ENCODE results near the gene BABAM2.
"Not testable (repeated sequence)": the region's sequence is repeated elsewhere in the genome, so short reads cannot be mapped to it uniquely, and the experiment has no call there.

BABAM2 gene

GRCh38 chr2:28085201-28085600 lies 194.7 kb downstream of the BABAM2 start:
- no peak for DNase-seq

- DNase-seq: no peak
These were observed 196.1 kb downstream of the BABAM2 start for GRCh38 chr2:28086611-28087010.

GRCh38 chr2:28088970-28089369 lies 198.4 kb downstream of the BABAM2 start:
- DNase-seq: no peak

- no peak for DNase-seq
These were observed 199.0 kb downstream of the BABAM2 start for GRCh38 chr2:28089486-28089885.

- DNase-seq: no peak
These were observed 202.8 kb downstream of the BABAM2 start for GRCh38 chr2:28093308-28093707.

GRCh38 chr2:28093768-28094167 lies 203.2 kb downstream of the BABAM2 start:
- DNase-seq: no peak

GRCh38 chr2:28094739-28095138 lies 204.2 kb downstream of the BABAM2 start:
- no peak for DNase-seq

- DNase-seq: no peak
These were observed 205.1 kb downstream of the BABAM2 start for GRCh38 chr2:28095622-28096021.

GRCh38 chr2:28096421-28096820 lies 205.9 kb downstream of the BABAM2 start:
- no peak for DNase-seq

- no peak for DNase-seq
These were observed 208.1 kb downstream of the BABAM2 start for GRCh38 chr2:28098501-28099225.

- DNase-seq: no peak
These were observed 210.6 kb downstream of the BABAM2 start for GRCh38 chr2:28101123-28101522.

- no peak for DNase-seq
These were observed 211.4 kb downstream of the BABAM2 start for GRCh38 chr2:28101892-28102291.

GRCh38 chr2:28102455-28102874 lies 211.9 kb downstream of the BABAM2 start:
- DNase-seq: no peak

- DNase-seq: no peak
These were observed 213.1 kb downstream of the BABAM2 start for GRCh38 chr2:28103611-28104010.

GRCh38 chr2:28108143-28108542 lies 217.6 kb downstream of the BABAM2 start:
- DNase-seq: no peak

GRCh38 chr2:28113771-28114170 lies 223.2 kb downstream of the BABAM2 start:
- DNase-seq: not testable (repeated sequence)

GRCh38 chr2:28117104-28117596 lies 226.6 kb downstream of the BABAM2 start:
- DNase-seq: no peak

GRCh38 chr2:28119631-28120030 lies 229.1 kb downstream of the BABAM2 start:
- no peak for DNase-seq

- DNase-seq: no peak
These were observed 237.9 kb downstream of the BABAM2 start for GRCh38 chr2:28128281-28128950.

- no peak for DNase-seq
These were observed 239.6 kb downstream of the BABAM2 start for GRCh38 chr2:28129955-28130695.

GRCh38 chr2:28133778-28134177 lies 243.2 kb downstream of the BABAM2 start:
- DNase-seq: no peak

- no peak for DNase-seq
These were observed 243.8 kb downstream of the BABAM2 start for GRCh38 chr2:28134262-28134812.

GRCh38 chr2:28134857-28135256 lies 244.3 kb downstream of the BABAM2 start:
- no peak for DNase-seq

Data from stimulated activated CD4-positive, alpha-beta T cell treated with anti-CD3 and anti-CD28 coated beads, Interleukin-2, amount 100 ng/mL, for 24 hours (primary cell).